Umbilical cord (tissue), 2 donors: ENCODE measurements around the gene CHPF2. TPM values are rescaled to one million over a fixed set of nuclear protein-coding genes. Genes with fewer than 3 reads are reported as not detected.
A peak's percentile ranks its signal among the peaks of the same experiment; 100 is the strongest.

Experiments used
- DNase-seq: peaks from one replicate; pipeline ENCODE4 v3.0.0-alpha.2; 2015; ENCODE audit warnings: low spot score
- total RNA-seq: library from RNA; depleted of rRNA; stranded (reverse); fragments of >200 nt; gene quantifications from one replicate; pipeline ENCODE4 v1.2.3, GENCODE V29; 2014; ENCODE audit warnings: low replicate concordance; ENCODE audit not compliant: insufficient read depth

CHPF2 gene
- total RNA-seq, 1 donor from 2014 or later: 33.5 TPM

DNA sequence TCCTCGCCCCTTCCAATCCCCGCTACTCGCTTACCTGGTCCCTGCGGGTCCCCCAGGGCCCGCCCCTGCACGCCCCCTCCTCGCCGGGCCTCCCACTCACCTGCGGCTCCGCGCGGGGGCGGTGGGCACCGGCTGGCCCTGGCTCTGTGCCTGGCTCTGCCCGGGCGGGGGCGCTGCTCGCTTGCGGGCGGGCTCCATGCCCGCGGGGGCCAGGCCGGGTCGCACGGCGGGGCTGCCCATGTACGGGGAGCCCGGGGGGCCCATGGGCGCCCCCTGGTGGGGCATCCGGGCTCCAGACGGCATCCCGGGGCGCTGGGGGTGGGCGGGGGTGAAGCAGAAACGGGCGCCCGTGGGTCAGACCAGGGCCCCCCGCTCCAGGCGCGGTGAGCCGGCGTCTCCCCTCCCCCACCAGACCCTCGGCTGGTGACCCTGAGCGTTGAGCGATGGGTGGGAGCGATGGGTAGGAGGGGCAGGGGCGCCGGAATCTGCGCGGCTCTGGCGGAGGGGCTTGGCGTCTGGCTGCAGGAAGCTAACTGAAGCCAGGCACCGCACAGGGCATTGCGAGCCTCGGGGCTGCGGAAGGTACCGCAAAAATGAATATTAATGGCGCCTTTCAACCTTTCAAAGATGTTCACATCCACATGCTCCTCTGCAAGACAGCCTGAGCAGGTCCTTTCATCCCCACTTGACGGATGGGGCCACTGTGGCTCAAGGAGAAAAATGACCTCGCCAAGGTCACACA lies 13.2 kb downstream of the CHPF2 start:
- no peak for DNase-seq

DNA sequence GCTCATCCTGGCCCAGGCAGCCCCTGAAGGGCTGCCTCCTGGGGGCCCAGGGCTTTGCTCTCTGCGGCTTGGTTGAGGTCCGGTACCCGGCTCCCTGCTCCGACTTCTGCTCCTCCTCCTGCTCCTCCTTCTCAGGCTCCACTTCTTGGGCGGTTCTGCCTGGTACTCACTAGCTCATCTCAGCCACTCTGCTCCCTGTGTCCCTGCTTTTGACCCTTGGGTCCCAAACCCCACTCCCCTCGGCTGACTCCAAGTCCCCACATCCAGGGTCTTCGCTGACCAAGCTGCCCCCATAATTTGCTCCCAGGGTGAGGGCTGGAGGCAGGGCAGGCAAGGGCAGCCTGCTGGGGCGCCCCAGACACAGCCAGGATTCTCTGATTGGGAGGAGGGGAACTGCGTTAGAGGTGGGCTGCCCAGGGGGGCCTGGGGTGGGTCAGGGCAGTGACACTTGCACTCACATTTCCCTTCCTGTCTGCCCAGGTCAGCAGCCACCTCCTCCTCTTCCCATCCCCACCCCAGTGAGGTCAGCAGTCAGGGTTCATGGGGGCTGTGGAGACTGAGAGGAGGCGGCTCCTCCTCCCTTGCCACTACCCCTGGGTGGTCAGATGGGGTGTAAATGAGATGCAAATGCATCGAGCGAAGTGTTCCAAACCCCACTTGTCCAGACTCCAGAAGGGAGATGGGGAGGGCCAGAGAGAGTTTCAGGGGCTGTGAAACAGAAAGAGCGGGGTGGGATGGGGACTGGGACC lies 14.0 kb downstream of the CHPF2 start:
- DNase-seq: peak; percentile 69

DNA sequence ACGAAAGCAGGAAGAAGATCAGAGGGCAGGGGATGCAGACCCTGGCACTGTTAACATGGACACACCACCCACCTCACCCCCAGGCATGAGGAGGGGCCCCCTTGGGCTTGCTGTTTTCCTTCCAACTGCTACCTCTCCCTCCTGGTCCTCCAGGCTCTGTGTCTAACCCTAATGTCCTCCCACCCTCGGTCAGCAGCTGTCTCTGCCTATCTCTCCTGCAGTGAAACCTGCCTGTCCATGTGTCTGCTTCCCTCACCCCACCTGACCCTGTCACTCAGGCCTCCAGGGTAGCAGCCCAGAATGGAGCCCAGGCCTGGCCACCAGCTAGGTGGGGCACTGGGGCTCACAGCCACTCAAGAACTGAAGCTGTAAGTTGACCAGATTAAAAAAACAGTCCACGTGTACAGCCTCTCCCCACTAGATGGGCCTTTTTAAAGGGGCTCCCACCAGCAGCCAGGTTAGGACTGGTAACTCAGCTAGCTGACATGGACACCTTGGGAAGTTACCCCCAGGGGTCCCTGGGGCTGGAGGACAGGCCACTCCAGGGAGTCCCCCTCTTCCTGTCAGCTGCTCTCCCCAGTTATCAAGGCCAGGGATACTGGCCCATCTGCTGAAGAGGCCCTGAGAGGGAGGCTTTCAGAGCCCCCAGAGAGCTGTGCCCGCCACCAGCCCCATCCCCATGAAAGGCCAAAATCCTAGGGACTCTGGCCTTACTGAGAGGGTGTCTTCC lies 14.7 kb downstream of the CHPF2 start:
- no peak for DNase-seq

DNA sequence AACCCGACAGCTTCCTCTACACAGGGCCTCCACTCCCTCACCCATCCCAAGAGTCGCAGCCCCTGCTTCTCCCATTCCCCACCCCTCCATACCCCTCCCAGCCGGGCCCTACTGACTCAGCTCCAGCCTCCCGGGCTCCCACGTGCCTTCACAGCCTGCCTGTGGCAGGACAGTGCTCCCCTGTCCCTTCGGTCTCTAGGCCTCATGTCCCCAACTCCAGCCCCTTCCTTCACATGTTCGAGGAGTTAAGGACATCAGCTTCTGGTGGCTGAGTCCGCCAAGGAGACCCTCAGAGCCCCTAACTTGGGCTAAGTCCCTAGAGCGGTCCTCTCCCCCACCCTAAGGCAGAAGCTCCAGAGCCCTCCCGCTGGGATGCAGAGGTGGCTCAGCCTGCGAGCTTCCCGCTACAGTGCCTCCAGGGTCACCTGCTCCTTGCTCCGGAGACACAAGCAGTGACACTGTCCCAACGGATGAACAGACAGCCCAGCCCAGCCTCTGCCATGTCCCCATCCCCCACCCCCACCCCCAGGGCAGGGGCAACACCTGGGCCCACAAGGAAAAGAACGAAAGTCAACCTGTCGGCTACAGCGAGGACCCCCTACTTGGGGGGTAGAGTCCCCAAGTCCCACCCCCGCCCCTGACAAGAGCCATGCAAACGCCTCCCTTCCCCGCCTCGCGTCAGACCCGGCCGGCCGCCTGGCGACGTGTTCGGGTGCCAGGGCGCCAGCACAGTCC lies 15.5 kb downstream of the CHPF2 start:
- DNase-seq: peak; percentile 63

DNA sequence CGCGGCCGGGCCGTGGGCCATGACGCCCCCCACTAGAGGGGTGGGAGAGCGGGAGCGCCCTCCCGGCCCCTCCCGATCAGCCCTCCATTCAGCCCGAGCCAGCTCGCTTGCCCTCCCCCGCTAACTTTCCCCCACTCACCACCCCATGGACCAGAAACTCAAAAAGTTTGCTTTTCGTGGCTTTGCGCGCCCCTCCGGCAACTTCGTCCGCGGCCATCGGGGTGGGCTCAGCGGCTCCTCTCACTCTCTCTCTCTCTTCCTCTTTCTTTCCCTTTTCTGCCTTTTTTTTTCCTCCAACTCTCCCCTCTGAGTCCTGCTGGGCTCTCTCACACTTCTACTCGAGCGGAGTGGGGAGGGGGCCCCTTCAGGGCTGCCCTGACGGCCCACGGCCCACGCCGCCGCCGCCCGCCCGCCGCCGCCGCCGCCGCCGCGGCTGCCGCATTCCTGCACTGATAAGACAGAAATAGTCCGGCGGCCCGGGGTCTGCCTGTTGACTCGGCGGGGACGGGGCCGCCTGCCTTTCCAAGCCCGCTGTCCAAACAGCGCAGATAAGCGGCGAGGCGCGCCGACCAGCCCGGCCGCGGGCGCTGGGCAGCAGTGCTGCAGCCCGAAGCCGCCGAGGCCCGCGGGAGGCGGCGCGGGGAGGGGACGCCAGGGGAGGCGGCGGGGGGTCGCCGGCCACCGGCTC lies 16.2 kb downstream of the CHPF2 start, which contains the start of gene SMARCD3:
Gene SMARCD3, minus strand, starts transcription at position 349 of the 688 bp plus-strand sequence. Its CDS starts 132 bp downstream, at position 217.
- DNase-seq: peak; percentile 84

DNA sequence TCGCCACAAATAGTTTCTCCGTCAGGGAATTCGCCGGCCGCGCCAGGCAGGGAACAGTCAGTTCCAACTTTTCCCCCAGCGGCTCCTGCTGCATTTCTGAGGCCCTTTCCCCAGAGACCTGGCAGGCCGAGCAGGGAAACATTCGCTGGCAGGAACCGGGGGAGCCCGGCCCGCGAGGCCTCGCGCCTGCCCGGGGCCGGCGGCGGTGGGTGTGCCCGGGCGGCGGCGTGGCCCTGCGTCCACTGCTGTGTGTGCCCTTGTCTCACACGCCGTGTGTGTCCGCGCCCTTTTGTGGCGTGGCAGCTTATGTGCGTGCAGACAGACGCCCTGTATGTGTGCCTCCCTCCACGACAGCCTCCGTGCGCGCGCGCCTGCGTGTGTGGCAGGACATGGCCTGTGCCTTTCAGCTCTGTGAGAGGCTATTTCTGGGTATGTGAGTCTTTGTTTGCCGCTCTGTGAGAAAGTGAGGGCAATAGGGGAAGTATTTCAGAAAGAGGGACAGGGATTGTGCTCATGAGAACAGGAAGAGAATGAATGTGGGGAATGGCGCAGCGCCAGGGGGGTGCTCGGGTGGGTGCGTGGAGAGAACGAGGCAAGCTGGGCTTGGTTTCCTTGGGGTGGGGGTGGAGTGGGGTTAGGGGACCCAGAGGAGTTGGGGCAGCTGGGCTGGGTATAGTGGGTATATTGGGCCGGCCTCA lies 16.9 kb downstream of the CHPF2 start:
- peak; percentile 85 for DNase-seq

DNA sequence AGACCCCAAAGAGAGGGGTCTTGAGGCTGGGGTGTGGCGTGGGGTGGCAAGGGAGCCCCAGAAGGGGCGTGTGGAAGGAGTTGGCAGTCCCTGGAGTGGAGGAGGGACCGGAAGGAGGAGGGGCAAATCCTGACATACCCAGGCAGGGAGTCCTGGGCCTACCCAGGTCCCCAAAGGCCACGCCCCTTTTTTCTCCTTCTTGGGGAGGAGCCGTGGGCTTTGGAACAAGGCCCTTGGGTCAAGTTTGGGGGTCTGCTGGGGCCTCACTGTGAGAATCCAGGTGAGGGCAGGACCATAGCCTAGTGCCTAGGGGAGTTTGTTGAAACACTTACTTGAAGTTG lies 17.4 kb downstream of the CHPF2 start:
- DNase-seq: peak; percentile 91

DNA sequence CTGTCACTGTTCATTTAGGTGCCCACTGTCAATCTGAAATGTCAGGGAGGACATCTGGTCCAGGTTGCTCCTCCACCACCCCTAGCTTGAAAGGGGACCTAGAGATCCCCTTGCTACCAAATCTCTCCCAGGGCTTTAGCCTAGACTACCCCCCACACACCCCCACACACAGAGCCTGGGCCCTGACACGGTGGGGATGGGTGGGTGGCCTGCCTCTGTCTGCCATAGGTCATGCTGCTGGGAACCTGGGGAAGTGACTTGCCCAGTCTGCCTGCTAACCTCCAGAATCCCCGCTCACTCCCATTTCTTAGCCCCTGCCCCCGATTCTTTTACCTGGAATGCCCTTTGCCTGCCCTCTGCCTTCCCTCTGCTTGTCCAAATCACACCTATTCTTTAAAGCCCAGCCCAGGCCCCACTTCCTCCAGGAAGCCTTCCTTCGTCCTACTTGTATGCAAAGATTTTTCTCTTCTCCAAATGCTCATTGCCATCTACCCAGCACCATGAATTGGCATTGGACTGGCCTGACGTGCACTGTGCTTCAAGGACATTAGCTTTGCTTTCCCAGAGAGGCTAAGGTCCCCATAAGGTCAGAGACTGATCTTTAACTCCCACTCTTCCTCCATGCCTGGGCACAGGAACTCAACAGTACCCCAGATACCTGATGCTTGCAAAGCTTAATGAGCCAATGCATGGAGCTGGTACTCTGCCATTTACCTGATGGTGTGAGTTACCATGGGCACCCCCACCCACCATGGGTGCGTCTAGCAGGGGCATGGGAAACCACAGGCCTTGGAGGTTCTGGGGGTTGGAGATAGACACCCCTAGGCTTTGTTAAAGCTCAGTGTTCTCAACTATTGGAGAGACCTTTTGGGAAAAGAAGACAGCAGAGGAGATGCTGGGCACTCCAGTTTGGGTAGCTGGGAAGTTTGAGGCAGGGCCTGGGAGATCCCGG lies 18.2 kb downstream of the CHPF2 start:
- no peak for DNase-seq

DNA sequence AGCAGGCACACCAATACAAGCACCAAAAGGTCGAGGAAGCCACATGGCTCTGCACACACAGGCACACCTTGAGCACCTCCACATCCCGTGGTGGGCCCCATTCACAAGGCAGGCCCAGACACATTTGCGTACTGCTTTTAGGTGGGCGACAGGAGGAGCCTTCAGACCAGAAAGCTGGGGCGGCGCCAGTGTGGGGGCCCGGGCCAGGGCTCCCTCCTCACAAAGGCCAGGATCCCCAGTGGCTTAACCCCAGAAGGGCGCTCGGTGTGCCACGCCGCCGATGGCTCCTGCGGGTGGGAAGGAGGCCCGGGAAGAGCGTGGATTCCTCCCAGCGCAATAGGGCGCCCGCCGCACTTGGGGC lies 19.0 kb downstream of the CHPF2 start:
- peak; percentile 75 for DNase-seq

DNA sequence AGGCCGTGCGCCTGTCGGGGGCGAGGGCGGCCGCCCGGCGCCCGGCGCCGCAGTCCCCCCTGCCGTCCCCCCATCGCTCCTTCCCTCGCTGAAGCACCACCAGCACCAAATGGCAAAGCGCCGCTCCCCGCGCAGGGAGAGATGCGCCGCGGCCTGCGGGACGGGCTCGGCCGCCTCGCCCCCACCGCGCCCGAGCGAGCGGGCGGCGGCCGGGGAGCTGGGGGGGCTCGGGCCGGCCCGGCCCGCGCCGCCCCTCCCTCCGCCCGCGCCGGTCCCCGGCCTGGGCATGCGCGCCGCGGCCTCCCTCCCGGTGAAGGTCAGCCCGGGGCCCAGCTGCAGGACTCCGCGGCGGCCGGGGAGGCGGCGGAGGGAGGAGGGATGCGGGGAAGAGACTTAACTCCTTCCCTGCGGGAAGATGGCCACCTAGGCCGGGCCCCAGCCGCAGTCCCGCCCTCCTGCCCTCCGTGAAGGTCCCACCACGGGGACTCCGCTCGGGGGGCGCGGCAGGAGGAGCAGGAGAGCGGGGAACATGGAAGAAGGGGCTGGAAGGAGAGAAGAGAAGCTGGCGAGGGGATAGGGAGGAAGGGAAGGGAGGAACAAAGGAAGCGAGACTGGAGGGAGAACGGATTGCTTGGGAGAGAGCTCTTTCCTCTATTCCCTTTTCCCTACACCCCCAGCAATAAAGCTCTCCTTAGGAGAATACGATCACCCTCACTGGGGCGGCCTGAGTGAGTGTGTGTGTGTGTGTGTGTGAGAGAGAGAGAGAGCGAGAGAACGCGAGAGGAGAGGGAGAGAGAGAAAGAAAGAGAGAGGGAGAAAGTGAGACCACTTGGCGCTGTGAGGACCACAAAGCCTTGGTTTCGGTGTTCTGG lies 19.6 kb downstream of the CHPF2 start:
- DNase-seq: peak; percentile 89

DNA sequence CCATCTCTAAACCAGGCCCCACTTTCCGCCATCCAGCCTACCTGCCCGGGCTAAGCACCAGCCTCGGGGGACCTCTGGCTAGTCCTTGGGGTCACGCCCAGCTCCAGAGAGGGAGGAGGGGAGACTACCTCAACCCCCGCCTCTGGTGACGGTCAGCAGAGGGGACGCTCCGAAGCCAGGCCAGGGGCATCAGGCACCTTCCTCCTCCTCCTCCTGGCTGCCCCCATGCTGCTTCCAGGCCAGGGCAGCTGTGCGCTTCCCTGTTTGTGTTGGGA lies 20.2 kb downstream of the CHPF2 start:
- DNase-seq: no peak

DNA sequence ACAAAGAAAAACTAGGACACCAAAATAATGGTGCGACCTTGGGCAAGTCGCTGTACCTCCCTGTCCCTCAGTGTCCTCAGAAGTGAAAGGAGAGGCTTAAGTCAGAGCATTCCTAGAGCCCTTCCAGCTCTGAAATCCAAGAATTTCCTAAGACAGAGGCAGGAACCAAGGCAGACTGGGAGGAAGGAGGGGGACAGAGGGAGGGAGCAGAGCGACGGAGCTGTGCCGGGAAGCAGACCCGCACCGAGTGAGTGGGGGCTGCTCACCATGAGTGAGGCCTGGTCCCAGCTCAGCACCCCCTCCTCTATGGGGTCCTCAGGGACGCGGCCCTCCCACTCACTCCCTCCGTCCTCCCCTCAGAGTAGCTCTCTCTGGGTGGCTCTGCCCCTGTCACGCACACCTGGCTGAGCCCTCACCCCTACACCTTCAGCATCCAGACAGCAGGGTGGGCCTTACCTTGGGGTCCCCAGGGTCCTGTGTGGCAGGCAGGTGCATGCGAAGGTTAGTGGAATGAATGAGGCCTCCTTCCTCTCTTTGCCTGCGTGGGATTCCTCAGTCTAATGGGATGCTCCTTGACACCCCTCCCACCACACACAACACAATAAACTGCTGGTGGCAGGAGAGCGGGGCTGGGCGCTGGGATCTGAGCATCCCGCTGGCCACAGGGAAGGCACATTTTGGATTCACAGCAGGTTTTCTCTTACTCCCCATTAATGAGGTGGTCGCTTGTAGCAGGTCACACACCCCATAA lies 20.9 kb downstream of the CHPF2 start:
- no peak for DNase-seq

DNA sequence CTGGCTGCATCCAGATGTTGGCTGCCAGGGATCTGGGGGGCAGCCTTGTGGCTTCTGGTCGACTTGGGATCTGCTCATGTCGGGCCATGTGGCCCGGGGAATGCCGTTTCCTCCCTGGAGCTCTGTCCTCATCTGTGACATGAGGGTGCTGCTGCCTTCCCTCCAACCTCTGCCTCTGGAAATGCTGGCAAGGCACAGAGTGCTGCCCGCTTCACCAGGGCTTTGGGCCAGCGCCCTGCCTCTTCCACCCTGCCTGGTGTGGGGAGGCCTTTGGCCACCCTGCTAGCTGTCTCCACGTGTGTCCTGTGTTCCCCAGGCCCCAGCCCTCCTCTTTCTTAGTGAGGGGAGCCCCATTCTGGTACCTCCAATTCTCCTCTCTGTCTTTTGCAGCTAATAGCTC lies 22.0 kb downstream of the CHPF2 start:
- no peak for DNase-seq

DNA sequence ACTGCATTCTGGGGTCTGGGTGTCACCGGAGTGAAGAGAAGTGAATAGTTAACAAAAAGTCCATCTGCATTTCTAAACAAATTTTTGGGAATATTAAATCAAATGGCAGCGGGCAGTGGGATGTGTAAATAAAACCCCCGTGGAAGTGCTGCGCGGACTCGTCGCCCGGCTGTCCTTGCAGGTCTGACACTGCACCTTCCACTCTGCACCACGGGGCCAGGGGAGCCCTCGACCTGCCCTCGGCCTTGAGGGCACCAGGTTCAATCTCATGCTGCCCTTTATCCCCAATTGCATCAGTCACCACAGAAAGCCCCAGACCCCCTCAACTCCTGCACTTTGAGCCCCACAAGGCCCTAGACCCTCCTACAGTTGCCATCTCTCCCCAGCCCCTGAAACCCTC lies 22.6 kb downstream of the CHPF2 start:
- DNase-seq: no peak

DNA sequence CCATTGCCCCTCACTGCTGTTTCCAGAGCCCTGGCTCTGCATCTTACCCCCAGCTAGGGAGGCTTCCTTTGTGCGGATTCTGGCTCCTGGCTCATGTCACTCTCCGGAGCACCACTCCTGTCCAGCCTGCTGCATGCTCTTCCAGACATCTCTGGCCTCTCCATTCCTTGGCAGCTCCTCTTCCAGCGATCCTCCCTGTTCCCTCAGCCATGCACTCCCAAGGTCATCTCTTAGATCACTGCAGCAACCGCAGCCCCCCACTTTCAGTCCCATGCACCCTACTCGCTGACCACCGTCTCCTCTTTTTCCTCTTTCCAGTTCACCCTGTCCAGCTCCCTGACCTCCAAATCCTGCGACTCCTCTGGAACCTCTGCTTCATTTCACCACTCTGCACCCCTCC lies 23.1 kb downstream of the CHPF2 start:
- DNase-seq: no peak

DNA sequence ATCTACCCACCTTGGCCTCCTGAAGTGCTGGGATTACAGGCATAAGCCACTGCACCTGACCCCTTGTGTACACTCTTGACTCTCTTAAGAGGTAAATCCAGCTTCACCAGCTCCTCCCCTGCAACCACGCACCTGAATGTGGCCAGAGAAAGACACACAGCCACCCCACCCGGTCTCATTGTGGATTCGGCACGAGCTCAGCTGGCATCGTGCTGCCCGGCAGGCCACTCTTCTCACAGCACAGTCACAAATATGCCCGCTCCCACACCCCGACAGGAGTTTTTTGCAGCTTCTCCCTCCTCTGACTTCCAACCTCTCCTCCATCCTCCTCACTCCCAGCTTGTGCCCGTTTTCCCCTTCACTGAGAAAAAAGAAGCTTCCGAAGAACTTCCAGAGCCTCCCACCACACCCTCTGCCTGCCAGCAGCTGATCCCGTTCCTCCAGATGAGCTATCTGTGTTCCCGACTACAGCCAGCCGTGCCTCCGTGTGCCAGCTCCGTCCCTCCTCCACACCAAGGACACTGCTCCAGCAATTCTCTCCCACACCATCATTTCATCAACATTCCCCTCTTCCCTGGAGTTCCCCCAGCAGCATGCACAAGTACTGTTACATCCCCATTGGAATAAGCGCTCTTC lies 24.2 kb downstream of the CHPF2 start:
- no peak for DNase-seq

DNA sequence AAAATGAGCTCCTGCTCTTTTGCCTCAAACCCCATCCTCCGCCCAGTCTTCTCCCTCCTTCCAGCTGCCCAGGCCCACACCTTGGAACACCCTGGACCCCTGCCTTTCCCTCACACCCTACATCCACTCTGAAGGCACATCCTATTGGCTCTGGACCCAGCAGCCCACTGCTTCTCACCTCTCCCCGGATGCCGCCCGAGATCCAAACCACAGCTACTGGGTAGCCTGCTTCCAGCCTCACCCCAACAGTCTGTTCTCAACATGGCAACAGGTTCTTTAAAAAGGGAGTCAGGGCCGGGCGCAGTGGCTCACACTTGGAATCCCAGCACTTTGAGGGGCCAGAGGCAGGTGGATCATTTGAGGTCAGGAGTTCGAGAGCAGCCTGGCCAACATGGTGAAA lies 25.7 kb downstream of the CHPF2 start:
- DNase-seq: no peak

DNA sequence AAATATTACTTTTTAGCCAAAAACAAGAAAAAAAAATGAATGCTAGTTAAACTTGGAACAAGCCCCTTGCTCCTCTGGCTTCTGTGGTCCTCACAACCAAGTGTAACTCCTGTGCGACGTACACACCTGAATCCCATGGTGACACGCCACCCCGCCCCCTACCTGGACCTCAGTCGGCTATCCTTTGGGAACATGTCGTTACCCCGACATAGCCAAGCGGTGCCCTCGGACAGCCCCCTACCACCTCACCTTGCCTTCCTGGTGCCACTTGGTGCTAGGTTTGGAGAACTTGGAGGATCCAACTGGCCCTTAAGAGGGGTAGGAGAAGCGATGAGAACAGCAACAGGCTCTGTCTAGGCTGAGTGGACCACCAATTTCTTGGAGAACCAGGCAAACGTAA lies 28.2 kb downstream of the CHPF2 start:
- no peak for DNase-seq
